ENCODE results near the gene CACNA2D3.

CACNA2D3 gene

DNA sequence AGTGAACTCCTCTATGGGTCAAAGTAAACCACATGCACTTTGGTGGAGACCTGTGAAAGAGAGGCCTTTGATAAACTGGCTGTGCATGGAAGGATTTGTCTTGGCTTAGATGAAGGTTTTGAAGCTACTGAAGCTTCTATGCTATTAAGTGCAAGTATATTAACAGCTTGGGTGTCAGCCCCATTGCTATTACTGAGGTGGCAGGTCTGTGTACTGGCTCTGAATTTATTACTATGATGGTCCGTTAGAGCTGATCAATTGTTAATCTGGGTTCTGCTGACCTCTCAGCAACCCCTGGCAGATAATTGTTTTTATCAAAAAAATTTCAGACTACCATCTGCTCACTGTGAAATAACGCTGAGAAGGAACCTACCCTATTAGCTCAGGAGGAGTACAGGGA is 268.2 kb downstream of the CACNA2D3 start:
- Mint-ChIP-seq H3K27ac (no peak overlapping the region), H3K36me3 (no peaks in the 10 kb centered on the region), H3K4me1 (ENCODE audit: low read depth) (no peaks in the 10 kb centered on the region), H3K4me3 (no peak overlapping the region), H3K9me3 (ENCODE audit: low read depth) (no peaks in the 10 kb centered on the region), H3K27me3 (peaks cover 3% of the 10 kb centered on the region)

DNA sequence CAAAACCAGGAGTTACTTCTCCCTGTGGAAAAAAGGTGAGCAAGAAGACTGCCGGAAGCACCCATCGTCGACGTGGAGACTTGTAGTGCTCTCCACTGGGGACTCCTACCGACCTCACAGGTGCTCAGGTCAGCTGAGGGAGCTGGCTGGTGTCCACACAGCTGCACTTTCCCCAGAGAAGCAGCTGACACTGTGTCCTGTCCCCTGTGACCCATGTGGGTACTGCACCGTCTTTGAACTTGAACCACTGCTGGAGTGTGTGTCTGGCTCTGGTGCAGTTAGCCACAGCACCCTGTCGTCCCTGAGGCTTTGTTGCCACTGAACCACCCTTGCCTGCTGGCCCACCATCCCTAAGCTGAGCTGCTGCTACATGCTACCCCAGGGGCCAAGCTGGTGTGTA is 270.8 kb downstream of the CACNA2D3 start:
- Mint-ChIP-seq H3K4me3 (no peak overlapping the region), H3K9me3 (ENCODE audit: low read depth) (no peaks in the 10 kb centered on the region), H3K27me3 (no peaks in the 10 kb centered on the region), H3K4me1 (ENCODE audit: low read depth) (no peaks in the 10 kb centered on the region), H3K36me3 (no peaks in the 10 kb centered on the region), H3K27ac (no peak overlapping the region)

- Mint-ChIP-seq H3K27ac (no peak overlapping the region), H3K4me1 (ENCODE audit: low read depth) (no peaks in the 10 kb centered on the region), H3K27me3 (no peaks in the 10 kb centered on the region), H3K36me3 (no peaks in the 10 kb centered on the region), H3K9me3 (ENCODE audit: low read depth) (peaks cover 4% of the 10 kb centered on the region), H3K4me3 (no peak overlapping the region)
Observed at GRCh38 chr3:54408328-54408727, 286.0 kb downstream of the CACNA2D3 start.

- Mint-ChIP-seq H3K4me3 (no peak overlapping the region), H3K27ac (no peak overlapping the region), H3K4me1 (ENCODE audit: low read depth) (no peaks in the 10 kb centered on the region), H3K9me3 (ENCODE audit: low read depth) (no peaks in the 10 kb centered on the region), H3K36me3 (no peaks in the 10 kb centered on the region), H3K27me3 (peaks cover 9% of the 10 kb centered on the region)
Observed at GRCh38 chr3:54421943-54422342, 299.6 kb downstream of the CACNA2D3 start.

DNA sequence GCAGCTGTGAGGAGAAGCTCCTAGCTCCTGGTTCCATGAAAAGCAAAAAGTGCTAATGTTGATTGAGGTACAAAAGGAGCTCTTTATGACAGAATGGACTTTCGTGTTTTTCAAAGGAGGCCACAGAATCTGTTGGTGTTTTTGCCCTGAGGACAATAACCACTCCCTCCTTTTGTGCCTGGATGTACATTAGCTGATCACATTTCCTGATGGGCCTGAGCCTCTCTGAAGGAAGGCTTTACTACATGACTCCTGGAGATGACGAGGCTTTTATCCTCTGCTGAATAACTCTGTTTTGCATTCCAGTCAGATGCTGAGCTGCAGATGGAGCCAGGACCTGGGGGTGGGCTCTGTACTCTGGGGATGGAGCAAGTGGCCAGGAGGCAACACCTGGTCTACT is 301.9 kb downstream of the CACNA2D3 start:
- no peaks in the 10 kb centered on the region for H3K4me1 Mint-ChIP-seq (ENCODE audit: low read depth)
- H3K9me3 Mint-ChIP-seq (ENCODE audit: low read depth): no peaks in the 10 kb centered on the region
- no peak overlapping the region for H3K4me3 Mint-ChIP-seq
- no peak overlapping the region for H3K27ac Mint-ChIP-seq
- H3K36me3 Mint-ChIP-seq: no peaks in the 10 kb centered on the region
- H3K27me3 Mint-ChIP-seq: peaks cover 7% of the 10 kb centered on the region

- Mint-ChIP-seq H3K36me3 (no peaks in the 10 kb centered on the region), H3K4me3 (no peak overlapping the region), H3K27ac (no peak overlapping the region), H3K9me3 (ENCODE audit: low read depth) (no peaks in the 10 kb centered on the region), H3K27me3 (peaks cover 4% of the 10 kb centered on the region), H3K4me1 (ENCODE audit: low read depth) (no peaks in the 10 kb centered on the region)
Observed at GRCh38 chr3:54426381-54426780, 304.0 kb downstream of the CACNA2D3 start.

GRCh38 chr3:54427501-54427900 is 305.1 kb downstream of the CACNA2D3 start:
- Mint-ChIP-seq H3K27me3 (peaks cover 4% of the 10 kb centered on the region), H3K36me3 (no peaks in the 10 kb centered on the region), H3K9me3 (ENCODE audit: low read depth) (no peaks in the 10 kb centered on the region), H3K27ac (no peak overlapping the region), H3K4me1 (ENCODE audit: low read depth) (no peaks in the 10 kb centered on the region), H3K4me3 (no peak overlapping the region)

- H3K27ac Mint-ChIP-seq: no peak overlapping the region
- no peaks in the 10 kb centered on the region for H3K4me1 Mint-ChIP-seq (ENCODE audit: low read depth)
- H3K27me3 Mint-ChIP-seq: no peaks in the 10 kb centered on the region
- H3K9me3 Mint-ChIP-seq (ENCODE audit: low read depth): no peaks in the 10 kb centered on the region
- no peaks in the 10 kb centered on the region for H3K36me3 Mint-ChIP-seq
- H3K4me3 Mint-ChIP-seq: no peak overlapping the region
Observed at GRCh38 chr3:54427941-54428871, 305.9 kb downstream of the CACNA2D3 start.

DNA sequence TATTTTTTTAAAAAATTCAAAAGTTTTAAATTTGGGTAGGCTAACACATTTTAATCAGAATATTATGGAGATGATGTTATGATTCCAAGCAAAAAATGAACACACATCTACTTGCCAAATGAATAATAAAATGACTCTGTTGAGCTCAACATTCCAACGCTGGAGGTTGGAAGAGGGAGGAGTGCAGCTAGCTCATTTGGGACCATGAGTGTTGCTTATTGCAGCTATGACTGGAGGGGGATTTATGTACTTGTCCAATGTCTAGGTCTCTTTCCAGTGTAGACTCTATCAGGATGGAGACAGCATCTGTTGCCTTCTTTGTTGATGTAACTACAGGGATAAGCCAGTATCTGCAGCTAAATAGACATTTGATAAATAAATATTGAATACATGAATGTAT is 310.6 kb downstream of the CACNA2D3 start:
- Mint-ChIP-seq H3K9me3 (ENCODE audit: low read depth) (no peaks in the 10 kb centered on the region), H3K36me3 (no peaks in the 10 kb centered on the region), H3K4me1 (ENCODE audit: low read depth) (no peaks in the 10 kb centered on the region), H3K27me3 (no peaks in the 10 kb centered on the region), H3K4me3 (no peak overlapping the region), H3K27ac (no peak overlapping the region)

GRCh38 chr3:54433846-54434245 is 311.5 kb downstream of the CACNA2D3 start:
- H3K4me3 Mint-ChIP-seq: no peak overlapping the region
- no peaks in the 10 kb centered on the region for H3K9me3 Mint-ChIP-seq (ENCODE audit: low read depth)
- H3K27me3 Mint-ChIP-seq: no peaks in the 10 kb centered on the region
- no peaks in the 10 kb centered on the region for H3K36me3 Mint-ChIP-seq
- H3K4me1 Mint-ChIP-seq (ENCODE audit: low read depth): no peaks in the 10 kb centered on the region
- H3K27ac Mint-ChIP-seq: no peak overlapping the region

- Mint-ChIP-seq H3K9me3 (ENCODE audit: low read depth) (no peaks in the 10 kb centered on the region), H3K4me1 (ENCODE audit: low read depth) (no peaks in the 10 kb centered on the region), H3K27me3 (no peaks in the 10 kb centered on the region), H3K36me3 (no peaks in the 10 kb centered on the region), H3K27ac (no peak overlapping the region), H3K4me3 (no peak overlapping the region)
Observed at GRCh38 chr3:54434756-54435155, 312.4 kb downstream of the CACNA2D3 start.

GRCh38 chr3:54437271-54437670 is 314.9 kb downstream of the CACNA2D3 start:
- H3K4me1 Mint-ChIP-seq (ENCODE audit: low read depth): no peaks in the 10 kb centered on the region
- H3K9me3 Mint-ChIP-seq (ENCODE audit: low read depth): no peaks in the 10 kb centered on the region
- H3K27me3 Mint-ChIP-seq: no peaks in the 10 kb centered on the region
- H3K27ac Mint-ChIP-seq: no peak overlapping the region
- no peak overlapping the region for H3K4me3 Mint-ChIP-seq
- no peaks in the 10 kb centered on the region for H3K36me3 Mint-ChIP-seq

DNA sequence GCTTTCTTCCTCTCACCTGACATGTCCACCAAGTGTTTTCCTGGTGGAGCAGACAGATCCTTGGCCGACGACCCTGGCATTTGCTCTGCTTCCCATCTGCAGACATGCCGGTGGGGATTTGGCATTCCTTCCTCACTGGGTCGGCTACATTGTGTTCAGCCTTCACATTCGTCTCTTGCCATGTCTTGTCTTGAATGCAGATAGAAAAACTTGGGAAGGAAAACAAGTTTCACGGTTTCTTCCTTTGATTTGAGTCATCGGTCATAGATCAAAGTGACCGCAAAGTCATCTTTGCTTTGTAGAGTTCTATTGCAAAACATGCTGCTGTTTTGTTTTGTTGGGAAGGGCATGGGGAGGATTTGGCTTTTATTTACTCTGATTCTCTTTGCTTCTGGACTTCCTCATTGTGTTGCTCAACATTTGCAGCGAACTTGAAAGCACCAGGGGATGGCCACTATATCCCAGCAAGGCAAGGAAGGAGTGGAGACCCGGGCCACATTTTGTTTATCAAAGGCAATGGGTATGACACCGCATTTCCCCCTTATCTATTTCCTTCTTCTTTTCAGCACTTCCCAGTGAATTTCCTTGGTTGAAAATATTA is 321.3 kb downstream of the CACNA2D3 start:
- H3K4me3 Mint-ChIP-seq: no peak overlapping the region
- H3K4me1 Mint-ChIP-seq (ENCODE audit: low read depth): no peaks in the 10 kb centered on the region
- peaks cover 3% of the 10 kb centered on the region for H3K27me3 Mint-ChIP-seq
- H3K36me3 Mint-ChIP-seq: no peaks in the 10 kb centered on the region
- no peak overlapping the region for H3K27ac Mint-ChIP-seq
- H3K9me3 Mint-ChIP-seq (ENCODE audit: low read depth): peaks cover 5% of the 10 kb centered on the region

DNA sequence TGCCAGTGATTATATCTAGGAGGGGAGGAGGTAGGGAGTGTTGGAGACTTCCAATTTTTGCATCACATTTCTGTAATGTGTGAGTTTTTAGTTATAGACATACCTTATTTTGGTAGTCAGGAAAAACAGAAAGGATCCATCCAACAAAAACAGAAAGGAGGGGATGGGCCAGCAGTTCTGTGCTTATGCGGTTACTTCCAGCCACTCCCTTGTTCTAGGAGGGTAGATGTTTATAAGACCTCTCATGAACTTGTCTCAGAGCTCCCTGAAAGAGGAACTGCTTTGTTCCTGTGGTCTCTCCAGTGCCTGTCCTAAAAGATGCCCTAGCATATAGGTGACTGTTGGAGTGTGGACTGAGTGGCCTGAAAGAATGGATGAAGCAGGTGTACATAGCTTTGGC is 323.3 kb downstream of the CACNA2D3 start:
- Mint-ChIP-seq H3K36me3 (no peaks in the 10 kb centered on the region), H3K27me3 (peaks cover 3% of the 10 kb centered on the region), H3K4me3 (no peak overlapping the region), H3K27ac (no peak overlapping the region), H3K9me3 (ENCODE audit: low read depth) (peaks cover 5% of the 10 kb centered on the region), H3K4me1 (ENCODE audit: low read depth) (no peaks in the 10 kb centered on the region)

DNA sequence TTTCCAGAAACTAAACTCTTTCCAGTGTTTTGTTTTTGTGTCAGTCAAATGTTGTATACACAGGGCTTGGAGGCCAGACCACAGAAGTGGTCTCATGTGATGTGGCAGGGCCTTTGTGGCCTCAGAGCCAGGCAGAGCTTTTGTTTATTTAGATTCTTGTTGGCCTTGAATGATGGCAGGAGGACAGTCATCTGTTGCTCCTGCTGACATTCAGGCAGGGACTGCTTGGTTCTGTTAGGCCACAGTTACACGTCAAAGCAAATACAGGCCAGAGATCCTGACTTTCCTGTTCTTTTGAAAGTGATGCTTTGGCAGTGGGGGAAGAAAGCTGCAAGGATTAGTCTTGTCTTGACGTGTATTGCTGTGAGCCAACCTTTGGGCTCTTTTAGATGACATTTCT is 325.1 kb downstream of the CACNA2D3 start:
- Mint-ChIP-seq H3K27ac (no peak overlapping the region), H3K36me3 (no peaks in the 10 kb centered on the region), H3K4me1 (ENCODE audit: low read depth) (no peaks in the 10 kb centered on the region), H3K4me3 (no peak overlapping the region), H3K27me3 (peaks cover 3% of the 10 kb centered on the region), H3K9me3 (ENCODE audit: low read depth) (peaks cover 5% of the 10 kb centered on the region)

- no peak overlapping the region for H3K27ac Mint-ChIP-seq
- H3K27me3 Mint-ChIP-seq: no peaks in the 10 kb centered on the region
- peaks cover 15% of the 10 kb centered on the region for H3K9me3 Mint-ChIP-seq (ENCODE audit: low read depth)
- H3K4me1 Mint-ChIP-seq (ENCODE audit: low read depth): no peaks in the 10 kb centered on the region
- H3K4me3 Mint-ChIP-seq: no peak overlapping the region
- no peaks in the 10 kb centered on the region for H3K36me3 Mint-ChIP-seq
Observed at GRCh38 chr3:54454806-54455205, 332.5 kb downstream of the CACNA2D3 start.
